Embryonic facial prominence (tissue), 1 donor: ENCODE data around the gene C11orf86.
"Not testable (repeated sequence)": the region's sequence is repeated elsewhere in the genome, so short reads cannot be mapped to it uniquely, and the experiment has no call there.

Experiments used
- DNase-seq: peaks from one replicate; pipeline ENCODE4 v3.0.0-alpha.2; 2016; ENCODE audit errors: extremely low spot score

The C11orf86 gene

GRCh38 chr11:66974724-66975404 lies at the start of gene C11orf86:
TSS of gene C11orf86 (plus strand) at chr11:66975304. CDS start at chr11:66975363, 59 bp downstream.
- DNase-seq: no peak

- DNase-seq: no peak
These were observed 45.4 kb upstream of the C11orf86 start for GRCh38 chr11:66929753-66930152.

GRCh38 chr11:66932543-66932942 lies 42.6 kb upstream of the C11orf86 start:
- no peak for DNase-seq

- no peak for DNase-seq
These were observed 41.6 kb upstream of the C11orf86 start for GRCh38 chr11:66933531-66933930.

- DNase-seq: no peak
These were observed 39.9 kb upstream of the C11orf86 start for GRCh38 chr11:66934950-66935779.

GRCh38 chr11:66936311-66936711 lies 38.8 kb upstream of the C11orf86 start:
- no peak for DNase-seq

GRCh38 chr11:66937193-66937733 lies 37.8 kb upstream of the C11orf86 start:
- DNase-seq: no peak

- DNase-seq: no peak
These were observed 36.4 kb upstream of the C11orf86 start for GRCh38 chr11:66938582-66939135.

GRCh38 chr11:66950112-66950535 lies 25.0 kb upstream of the C11orf86 start:
- DNase-seq: no peak

GRCh38 chr11:66951135-66951534 lies 24.0 kb upstream of the C11orf86 start:
- no peak for DNase-seq

GRCh38 chr11:66951927-66952337 lies 23.2 kb upstream of the C11orf86 start:
- no peak for DNase-seq

- DNase-seq: no peak
These were observed 21.8 kb upstream of the C11orf86 start for GRCh38 chr11:66953081-66953833.

- DNase-seq: no peak
These were observed 18.3 kb upstream of the C11orf86 start for GRCh38 chr11:66956689-66957290.

- DNase-seq: no peak
These were observed 17.2 kb upstream of the C11orf86 start for GRCh38 chr11:66957971-66958231.

- peak; percentile 98 for DNase-seq
These were observed 16.7 kb upstream of the C11orf86 start, which contains the start of gene PC for GRCh38 chr11:66958232-66958955. TSS of gene PC (minus strand) at chr11:66958383. CDS start at chr11:66872159, 86,224 bp downstream.

GRCh38 chr11:66958956-66959274 lies 16.2 kb upstream of the C11orf86 start:
- no peak for DNase-seq

- DNase-seq: not testable (repeated sequence)
These were observed 13.4 kb upstream of the C11orf86 start for GRCh38 chr11:66961691-66962213.

- no peak for DNase-seq
These were observed 12.9 kb upstream of the C11orf86 start for GRCh38 chr11:66962247-66962646.

- DNase-seq: no peak
These were observed 12.3 kb upstream of the C11orf86 start for GRCh38 chr11:66962801-66963200.

GRCh38 chr11:66964495-66964894 lies 10.6 kb upstream of the C11orf86 start:
- no peak for DNase-seq

GRCh38 chr11:66966351-66966750 lies 8.8 kb upstream of the C11orf86 start:
- DNase-seq: no peak
